Panc1 (cell line): Measurements from ENCODE around the gene CIB4.

ENCODE experiments used
- CTCF ChIP-seq: fragments of 450-650 bp; IDR thresholded peaks from 2 replicates; pipeline ENCODE4 v1.5.1; 2017; ENCODE audit warnings: mild to moderate bottlenecking
- POLR2AphosphoS5 ChIP-seq: IDR thresholded peaks from 2 replicates; pipeline ENCODE4 v1.6.1; 2012; ENCODE audit warnings: mild to moderate bottlenecking, low read depth, low read length, moderate library complexity
- SIN3A ChIP-seq: IDR thresholded peaks from 2 replicates; pipeline ENCODE4 v1.6.1; 2012; ENCODE audit warnings: low read depth, mild to moderate bottlenecking, low read length, moderate library complexity, borderline replicate concordance; ENCODE audit not compliant: insufficient read depth
- TF ChIP-seq, protein P1 (sequence below), 2 experiments: IDR thresholded peaks; 2 replicates each; pipeline ENCODE4 v1.6.1; 2011 to 2012; ENCODE audit warnings: low read depth in 2 of 2, control low read depth in 1 of 2, low read length in 1 of 2, mild to moderate bottlenecking in 1 of 2, moderate library complexity in 1 of 2; ENCODE audit not compliant: insufficient read depth in 1 of 2

- TF ChIP-seq POLR2AphosphoS5 (no peak), SIN3A (no peak), CTCF (no peak)
- TF ChIP-seq, protein P1, sequence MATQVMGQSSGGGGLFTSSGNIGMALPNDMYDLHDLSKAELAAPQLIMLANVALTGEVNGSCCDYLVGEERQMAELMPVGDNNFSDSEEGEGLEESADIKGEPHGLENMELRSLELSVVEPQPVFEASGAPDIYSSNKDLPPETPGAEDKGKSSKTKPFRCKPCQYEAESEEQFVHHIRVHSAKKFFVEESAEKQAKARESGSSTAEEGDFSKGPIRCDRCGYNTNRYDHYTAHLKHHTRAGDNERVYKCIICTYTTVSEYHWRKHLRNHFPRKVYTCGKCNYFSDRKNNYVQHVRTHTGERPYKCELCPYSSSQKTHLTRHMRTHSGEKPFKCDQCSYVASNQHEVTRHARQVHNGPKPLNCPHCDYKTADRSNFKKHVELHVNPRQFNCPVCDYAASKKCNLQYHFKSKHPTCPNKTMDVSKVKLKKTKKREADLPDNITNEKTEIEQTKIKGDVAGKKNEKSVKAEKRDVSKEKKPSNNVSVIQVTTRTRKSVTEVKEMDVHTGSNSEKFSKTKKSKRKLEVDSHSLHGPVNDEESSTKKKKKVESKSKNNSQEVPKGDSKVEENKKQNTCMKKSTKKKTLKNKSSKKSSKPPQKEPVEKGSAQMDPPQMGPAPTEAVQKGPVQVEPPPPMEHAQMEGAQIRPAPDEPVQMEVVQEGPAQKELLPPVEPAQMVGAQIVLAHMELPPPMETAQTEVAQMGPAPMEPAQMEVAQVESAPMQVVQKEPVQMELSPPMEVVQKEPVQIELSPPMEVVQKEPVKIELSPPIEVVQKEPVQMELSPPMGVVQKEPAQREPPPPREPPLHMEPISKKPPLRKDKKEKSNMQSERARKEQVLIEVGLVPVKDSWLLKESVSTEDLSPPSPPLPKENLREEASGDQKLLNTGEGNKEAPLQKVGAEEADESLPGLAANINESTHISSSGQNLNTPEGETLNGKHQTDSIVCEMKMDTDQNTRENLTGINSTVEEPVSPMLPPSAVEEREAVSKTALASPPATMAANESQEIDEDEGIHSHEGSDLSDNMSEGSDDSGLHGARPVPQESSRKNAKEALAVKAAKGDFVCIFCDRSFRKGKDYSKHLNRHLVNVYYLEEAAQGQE (IDR thresholded peaks at IDR 0.05; ENCODE audit: insufficient read depth in 1 of 2, low read depth in 2 of 2, low read length in 1 of 2): no peak
Measured at GRCh38 chr2:26623541-26624495, 17.3 kb downstream of the CIB4 start.
